ENCODE measurements around the gene PANX1. TPM values are rescaled to one million over a fixed set of nuclear protein-coding genes. Genes with fewer than 3 reads are reported as not detected.

PANX1 gene
- total RNA-seq, result 26.8 and 30.6 TPM in 2 replicates

GRCh38 chr11:94128746-94129511, at the start of gene PANX1:
Gene PANX1 (plus strand): TSS chr11:94128841. CDS start chr11:94129313, 472 bp downstream.

Other genes with a start within 250 kb of the PANX1 start
- gene HEPHL1, start 107.5 kb upstream of the PANX1 start, total RNA-seq, result not detected in 2 replicates
- not detected in 2 replicates for gene IZUMO1R, start 175.7 kb downstream of the PANX1 start, total RNA-seq